GM12865 (cell line): ENCODE data around the gene NOVA1.

Experiments used
- DNase-seq: peaks from one replicate; pipeline ENCODE4 v3.0.0; 2010; ENCODE audit warnings: low read depth
- H3K4me3 ChIP-seq: 2 replicates; pipeline ENCODE4 v1.5.1; 2011; ENCODE audit warnings: mild to moderate bottlenecking, low read depth, low read length, control low read depth
- TF ChIP-seq, protein P1 (sequence below): IDR thresholded peaks from 2 replicates; pipeline ENCODE4 v1.5.1; 2011; ENCODE audit warnings: low read length, control low read depth, low read depth, inconsistent platforms; ENCODE audit not compliant: insufficient read depth; ENCODE audit errors: missing control alignments

Gene NOVA1

DNA sequence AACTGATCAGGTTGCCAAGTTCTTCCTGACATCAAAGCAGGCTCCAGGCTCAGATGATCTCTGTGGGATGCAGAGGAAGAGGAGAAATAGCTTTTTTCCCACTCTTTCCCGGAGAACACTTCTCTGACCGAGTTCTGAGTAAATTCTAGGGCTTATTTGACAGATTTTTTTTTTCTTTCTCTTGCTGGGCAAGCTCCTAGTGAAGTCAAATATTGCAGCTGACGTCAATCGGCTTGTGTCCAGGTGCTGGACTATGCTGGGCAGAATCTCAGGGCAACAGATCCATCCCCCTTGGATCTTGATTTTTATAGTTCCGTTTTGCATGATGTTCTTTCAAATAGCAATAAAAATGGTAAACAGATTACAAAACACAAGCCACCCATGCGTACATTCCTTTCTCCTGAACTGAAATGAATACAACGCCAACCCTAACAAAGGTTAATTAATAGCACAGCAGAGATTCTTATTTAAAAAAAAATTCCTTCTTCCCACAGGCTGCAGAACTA, 182.2 kb downstream of the NOVA1 start:
- TF ChIP-seq, protein P1, sequence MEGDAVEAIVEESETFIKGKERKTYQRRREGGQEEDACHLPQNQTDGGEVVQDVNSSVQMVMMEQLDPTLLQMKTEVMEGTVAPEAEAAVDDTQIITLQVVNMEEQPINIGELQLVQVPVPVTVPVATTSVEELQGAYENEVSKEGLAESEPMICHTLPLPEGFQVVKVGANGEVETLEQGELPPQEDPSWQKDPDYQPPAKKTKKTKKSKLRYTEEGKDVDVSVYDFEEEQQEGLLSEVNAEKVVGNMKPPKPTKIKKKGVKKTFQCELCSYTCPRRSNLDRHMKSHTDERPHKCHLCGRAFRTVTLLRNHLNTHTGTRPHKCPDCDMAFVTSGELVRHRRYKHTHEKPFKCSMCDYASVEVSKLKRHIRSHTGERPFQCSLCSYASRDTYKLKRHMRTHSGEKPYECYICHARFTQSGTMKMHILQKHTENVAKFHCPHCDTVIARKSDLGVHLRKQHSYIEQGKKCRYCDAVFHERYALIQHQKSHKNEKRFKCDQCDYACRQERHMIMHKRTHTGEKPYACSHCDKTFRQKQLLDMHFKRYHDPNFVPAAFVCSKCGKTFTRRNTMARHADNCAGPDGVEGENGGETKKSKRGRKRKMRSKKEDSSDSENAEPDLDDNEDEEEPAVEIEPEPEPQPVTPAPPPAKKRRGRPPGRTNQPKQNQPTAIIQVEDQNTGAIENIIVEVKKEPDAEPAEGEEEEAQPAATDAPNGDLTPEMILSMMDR, result no peak
- no peak for DNase-seq
- no peak overlapping the region for H3K4me3 ChIP-seq

- no peak for DNase-seq
- TF ChIP-seq, protein P1, result no peak
- no peak overlapping the region for H3K4me3 ChIP-seq
Measured at GRCh38 chr14:26414926-26415325, 182.9 kb downstream of the NOVA1 start.

- H3K4me3 ChIP-seq, result no peak overlapping the region
- TF ChIP-seq, protein P1, result no peak
- DNase-seq, result no peak
Measured at GRCh38 chr14:26414103-26414502, 183.7 kb downstream of the NOVA1 start.

- TF ChIP-seq, protein P1, result no peak
- H3K4me3 ChIP-seq, result no peak overlapping the region
- no peak for DNase-seq
Measured at GRCh38 chr14:26412421-26412820, 185.4 kb downstream of the NOVA1 start.

GRCh38 chr14:26410189-26410685, 187.6 kb downstream of the NOVA1 start:
- H3K4me3 ChIP-seq, result no peak overlapping the region
- no peak for DNase-seq
- TF ChIP-seq, protein P1, result no peak

GRCh38 chr14:26404927-26405326, 192.9 kb downstream of the NOVA1 start:
- H3K4me3 ChIP-seq, result no peak overlapping the region
- TF ChIP-seq, protein P1, result no peak
- DNase-seq, result no peak

DNA sequence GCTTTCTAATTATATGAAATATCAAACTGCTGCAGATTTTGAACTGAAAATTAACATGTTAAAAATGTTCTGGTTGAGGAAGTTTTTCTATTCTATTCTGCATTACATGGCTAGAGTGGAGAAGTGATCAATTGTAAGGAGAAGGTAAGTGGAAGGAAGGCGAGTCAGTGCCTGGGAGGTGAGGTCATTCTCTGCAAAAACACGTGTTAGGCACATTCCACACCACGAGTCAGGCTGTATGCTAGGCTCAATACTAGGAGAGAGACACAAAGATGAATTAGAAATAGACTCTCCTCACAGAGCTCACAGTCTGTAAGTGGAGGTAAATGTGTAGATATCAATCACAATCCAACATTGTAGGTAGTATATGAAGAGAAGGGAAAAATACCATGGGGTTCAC, 194.1 kb downstream of the NOVA1 start:
- no peak overlapping the region for H3K4me3 ChIP-seq
- DNase-seq, result no peak
- TF ChIP-seq, protein P1, result no peak
